ENCODE data around the gene NEU3. TPM values are rescaled to one million over a fixed set of nuclear protein-coding genes. Genes with fewer than 3 reads are reported as not detected.

The NEU3 gene
- total and polyA plus RNA-seq, 2 donors (not counting 1 experiment from before 2014, with no cell fraction given): 17.0 to 17.4 TPM

DNA sequence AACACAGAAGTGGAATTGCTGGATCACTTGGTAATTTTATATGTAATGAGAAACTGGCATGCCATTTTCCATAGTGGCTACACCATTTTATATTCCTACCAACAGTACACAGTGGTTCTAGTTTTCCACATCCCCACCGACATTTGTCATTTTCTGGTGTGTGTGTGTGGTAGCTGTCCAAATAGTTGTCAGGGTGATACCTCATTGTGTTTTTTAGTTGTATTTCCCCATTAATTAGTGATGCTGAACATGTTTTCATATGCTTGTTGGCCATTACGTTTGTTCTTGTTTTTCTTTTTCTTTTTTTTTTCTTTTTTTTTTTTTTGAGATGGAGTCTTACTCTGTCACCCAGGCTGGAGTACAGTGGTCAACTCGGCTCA lies 12.2 kb downstream of the NEU3 start:
- Histone ChIP-seq H3K4me2 (replicated peaks; ENCODE audit: low read depth, low read length, poor library complexity, severe bottlenecking) (no peak overlapping the region), H3K36me3 (replicated peaks in 1 of 2; ENCODE audit: control extremely low read depth in 1 of 2, control insufficient read depth in 1 of 2, extremely low read depth in 1 of 2, insufficient read depth in 2 of 2, low read length in 1 of 2) (peaks cover 4 to 16% of the 10 kb centered on the region in 2 experiments), H2AFZ (ENCODE audit: insufficient read depth, low read depth, low read length, poor library complexity, severe bottlenecking) (no peak overlapping the region), H3K9me3 (ENCODE audit: control extremely low read depth in 1 of 3, control insufficient read depth in 2 of 3, insufficient read depth in 1 of 3, low read length in 2 of 3) (no peaks in the 10 kb centered on the region), H3K79me2 (ENCODE audit: control insufficient read depth, insufficient read depth, low read length) (no peaks in the 10 kb centered on the region), H3K4me3 (ENCODE audit: control extremely low read depth in 1 of 5, extremely low read depth in 1 of 5, insufficient read depth in 1 of 5, low read depth in 2 of 5, low read length in 4 of 5) (no peak overlapping the region), H3K9ac (ENCODE audit: low read length) (no peak overlapping the region), H3K27ac (ENCODE audit: low read length in 2 of 2) (no peak overlapping the region), H3K4me1 (ENCODE audit: control insufficient read depth in 2 of 2, insufficient read depth in 2 of 2, low read length in 2 of 2) (no peaks in the 10 kb centered on the region), H3K27me3 (replicated peaks in 1 of 4; ENCODE audit: control extremely low read depth in 1 of 4, control insufficient read depth in 3 of 4, insufficient read depth in 4 of 4, low read length in 3 of 4) (no peaks in the 10 kb centered on the region), H4K20me1 (ENCODE audit: control insufficient read depth, insufficient read depth, low read length, poor library complexity, severe bottlenecking) (no peaks in the 10 kb centered on the region)
- POLR2A ChIA-PET: no interaction called here
- no peak for ATAC-seq (ENCODE audit: low read depth)
- intact Hi-C loops (cut with micrococcal nuclease): no loop called here
- CTCF ChIA-PET: no interaction called here
- H3K4me3 Mint-ChIP-seq: no peak overlapping the region
- TF ChIP-seq, protein P1, sequence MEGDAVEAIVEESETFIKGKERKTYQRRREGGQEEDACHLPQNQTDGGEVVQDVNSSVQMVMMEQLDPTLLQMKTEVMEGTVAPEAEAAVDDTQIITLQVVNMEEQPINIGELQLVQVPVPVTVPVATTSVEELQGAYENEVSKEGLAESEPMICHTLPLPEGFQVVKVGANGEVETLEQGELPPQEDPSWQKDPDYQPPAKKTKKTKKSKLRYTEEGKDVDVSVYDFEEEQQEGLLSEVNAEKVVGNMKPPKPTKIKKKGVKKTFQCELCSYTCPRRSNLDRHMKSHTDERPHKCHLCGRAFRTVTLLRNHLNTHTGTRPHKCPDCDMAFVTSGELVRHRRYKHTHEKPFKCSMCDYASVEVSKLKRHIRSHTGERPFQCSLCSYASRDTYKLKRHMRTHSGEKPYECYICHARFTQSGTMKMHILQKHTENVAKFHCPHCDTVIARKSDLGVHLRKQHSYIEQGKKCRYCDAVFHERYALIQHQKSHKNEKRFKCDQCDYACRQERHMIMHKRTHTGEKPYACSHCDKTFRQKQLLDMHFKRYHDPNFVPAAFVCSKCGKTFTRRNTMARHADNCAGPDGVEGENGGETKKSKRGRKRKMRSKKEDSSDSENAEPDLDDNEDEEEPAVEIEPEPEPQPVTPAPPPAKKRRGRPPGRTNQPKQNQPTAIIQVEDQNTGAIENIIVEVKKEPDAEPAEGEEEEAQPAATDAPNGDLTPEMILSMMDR (IDR thresholded peaks at IDR 0.05): no peak
- TF ChIP-seq EZH2 (IDR thresholded peaks at IDR 0.05; ENCODE audit: borderline replicate concordance, insufficient read depth, low read depth, low read length, poor library complexity, severe bottlenecking): no peak
- no peaks in the 10 kb centered on the region for H3K9me3 Mint-ChIP-seq (ENCODE audit: insufficient read depth)
- WGBS (ENCODE audit: insufficient coverage): no CpG with 5 or more reads among the region's 3 CpGs
- H3K27ac Mint-ChIP-seq: no peak overlapping the region
- H3K27me3 Mint-ChIP-seq: no peaks in the 10 kb centered on the region
- no peak for DNase-seq
- peaks cover 14% of the 10 kb centered on the region for H3K4me1 Mint-ChIP-seq

DNA sequence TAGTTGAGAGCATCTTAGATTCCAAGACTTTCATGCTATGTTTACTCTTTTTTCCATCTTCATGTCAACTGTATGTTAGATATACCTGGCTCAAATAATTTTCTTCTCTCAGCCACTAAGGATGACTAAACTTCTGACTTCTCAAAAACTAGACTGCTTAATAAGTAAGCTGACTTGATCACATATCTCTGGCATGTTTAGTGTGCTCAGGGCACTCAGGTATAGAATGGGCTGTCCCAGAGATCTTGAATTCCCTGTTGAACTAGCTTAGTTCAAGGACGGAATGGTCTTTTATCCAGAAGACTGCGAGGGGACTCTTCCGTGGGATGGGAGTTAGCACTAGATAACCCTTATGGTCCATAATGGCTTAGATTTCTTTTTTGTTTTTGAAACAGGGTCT lies 13.0 kb downstream of the NEU3 start:
- CTCF ChIA-PET: interaction anchor here (1.3 kb wide), 1 partner anchor 72 kb away, joined by 4 read pairs; no protein-coding TSS in a partner anchor
- no peak overlapping the region for H3K4me3 ChIP-seq (ENCODE audit: control extremely low read depth in 1 of 5, extremely low read depth in 1 of 5, insufficient read depth in 1 of 5, low read depth in 2 of 5, low read length in 4 of 5)
- Mint-ChIP-seq H3K4me1 (peaks cover 14% of the 10 kb centered on the region), H3K27me3 (no peaks in the 10 kb centered on the region), H3K27ac (no peak overlapping the region), H3K4me3 (no peak overlapping the region), H3K9me3 (ENCODE audit: insufficient read depth) (no peaks in the 10 kb centered on the region)
- no peak overlapping the region for H3K9ac ChIP-seq (ENCODE audit: low read length)
- H2AFZ ChIP-seq (ENCODE audit: insufficient read depth, low read depth, low read length, poor library complexity, severe bottlenecking): no peak overlapping the region
- WGBS (ENCODE audit: insufficient coverage): 96% methylated on average over 3 of the region's 3 CpGs
- POLR2A ChIA-PET: no interaction called here
- H3K4me1 ChIP-seq (ENCODE audit: control insufficient read depth in 2 of 2, insufficient read depth in 2 of 2, low read length in 2 of 2): no peaks in the 10 kb centered on the region
- no peaks in the 10 kb centered on the region for H3K27me3 ChIP-seq (replicated peaks in 1 of 4; ENCODE audit: control extremely low read depth in 1 of 4, control insufficient read depth in 3 of 4, insufficient read depth in 4 of 4, low read length in 3 of 4)
- H3K27ac ChIP-seq (ENCODE audit: low read length in 2 of 2): no peak overlapping the region
- H3K79me2 ChIP-seq (ENCODE audit: control insufficient read depth, insufficient read depth, low read length): no peaks in the 10 kb centered on the region
- intact Hi-C loops (cut with micrococcal nuclease): no loop called here
- no peaks in the 10 kb centered on the region for H3K9me3 ChIP-seq (ENCODE audit: control extremely low read depth in 1 of 3, control insufficient read depth in 2 of 3, insufficient read depth in 1 of 3, low read length in 2 of 3)
- DNase-seq: no peak
- H3K36me3 ChIP-seq (replicated peaks in 1 of 2; ENCODE audit: control extremely low read depth in 1 of 2, control insufficient read depth in 1 of 2, extremely low read depth in 1 of 2, insufficient read depth in 2 of 2, low read length in 1 of 2): peaks cover 4 to 18% of the 10 kb centered on the region in 2 experiments
- no peak overlapping the region for H3K4me2 ChIP-seq (replicated peaks; ENCODE audit: low read depth, low read length, poor library complexity, severe bottlenecking)
- H4K20me1 ChIP-seq (ENCODE audit: control insufficient read depth, insufficient read depth, low read length, poor library complexity, severe bottlenecking): no peaks in the 10 kb centered on the region
- ATAC-seq (ENCODE audit: low read depth): no peak
- TF ChIP-seq EZH2 (IDR thresholded peaks at IDR 0.05; ENCODE audit: borderline replicate concordance, insufficient read depth, low read depth, low read length, poor library complexity, severe bottlenecking): no peak
- TF ChIP-seq, protein P1 (IDR thresholded peaks at IDR 0.05): no peak

Measured in B cell (primary cell).